Measurements from ENCODE around the gene AIFM2.

DNA sequence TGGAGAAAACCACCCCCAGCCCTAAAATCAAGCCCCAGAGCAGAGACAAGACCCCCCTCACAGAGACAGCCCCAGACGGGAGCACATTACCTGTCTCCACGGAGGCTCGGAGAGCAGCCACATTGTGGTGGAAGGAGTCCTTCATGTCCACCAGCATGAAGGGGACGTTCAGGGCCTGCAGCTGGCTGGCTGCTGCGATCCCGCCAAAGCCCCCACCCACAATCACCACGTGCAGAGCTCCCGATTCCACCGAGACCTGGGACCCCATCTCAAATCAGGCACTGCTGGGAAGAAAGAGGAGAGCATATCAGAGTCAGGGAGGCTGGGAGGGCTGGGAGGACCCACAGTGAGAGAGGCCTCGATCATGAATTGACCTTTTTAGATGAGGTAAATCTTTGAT, 8.8 kb downstream of the AIFM2 start:
- TF ChIP-seq, protein P1, sequence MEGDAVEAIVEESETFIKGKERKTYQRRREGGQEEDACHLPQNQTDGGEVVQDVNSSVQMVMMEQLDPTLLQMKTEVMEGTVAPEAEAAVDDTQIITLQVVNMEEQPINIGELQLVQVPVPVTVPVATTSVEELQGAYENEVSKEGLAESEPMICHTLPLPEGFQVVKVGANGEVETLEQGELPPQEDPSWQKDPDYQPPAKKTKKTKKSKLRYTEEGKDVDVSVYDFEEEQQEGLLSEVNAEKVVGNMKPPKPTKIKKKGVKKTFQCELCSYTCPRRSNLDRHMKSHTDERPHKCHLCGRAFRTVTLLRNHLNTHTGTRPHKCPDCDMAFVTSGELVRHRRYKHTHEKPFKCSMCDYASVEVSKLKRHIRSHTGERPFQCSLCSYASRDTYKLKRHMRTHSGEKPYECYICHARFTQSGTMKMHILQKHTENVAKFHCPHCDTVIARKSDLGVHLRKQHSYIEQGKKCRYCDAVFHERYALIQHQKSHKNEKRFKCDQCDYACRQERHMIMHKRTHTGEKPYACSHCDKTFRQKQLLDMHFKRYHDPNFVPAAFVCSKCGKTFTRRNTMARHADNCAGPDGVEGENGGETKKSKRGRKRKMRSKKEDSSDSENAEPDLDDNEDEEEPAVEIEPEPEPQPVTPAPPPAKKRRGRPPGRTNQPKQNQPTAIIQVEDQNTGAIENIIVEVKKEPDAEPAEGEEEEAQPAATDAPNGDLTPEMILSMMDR (conservative IDR thresholded peaks at IDR 0.05 in 1 of 2, IDR thresholded peaks at IDR 0.05 in 1 of 2; ENCODE audit: low read depth in 1 of 2, low read length in 2 of 2), result no peak
- no peak for TF ChIP-seq EZH2 (IDR thresholded peaks at IDR 0.05; ENCODE audit: low read length, missing control alignments)
